Fibroblast of skin of right quadriceps (primary cell): ENCODE results near the gene LRRC61.
"Not testable (repeated sequence)": the region's sequence is repeated elsewhere in the genome, so short reads cannot be mapped to it uniquely, and the experiment has no call there.

Source experiments
- DNase-seq: peaks from one replicate; pipeline ENCODE4 v3.0.0-alpha.2; 2013

LRRC61 gene

DNA sequence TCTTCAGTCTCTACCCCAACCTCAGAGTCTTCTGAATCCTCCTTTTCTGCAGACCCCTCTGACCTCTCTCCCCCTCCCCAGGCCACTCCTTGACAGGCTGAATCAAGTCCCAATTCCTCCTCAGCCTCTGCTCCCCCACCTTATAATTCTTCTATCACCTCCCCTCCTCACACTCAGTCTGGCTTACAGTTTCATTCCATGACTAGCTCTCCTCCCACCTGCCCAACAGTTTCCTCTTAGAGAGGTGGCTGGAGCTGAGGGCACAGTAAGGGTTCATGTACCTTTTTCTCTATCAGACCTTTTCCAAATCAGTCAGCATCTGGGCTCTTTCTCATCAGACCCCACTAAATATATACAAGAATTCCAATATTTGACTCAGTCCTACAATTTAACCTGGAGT is 14.6 kb upstream of the LRRC61 start:
- no peak for DNase-seq

GRCh38 chr7:150311146-150311545 is 12.0 kb upstream of the LRRC61 start:
- no peak for DNase-seq

DNA sequence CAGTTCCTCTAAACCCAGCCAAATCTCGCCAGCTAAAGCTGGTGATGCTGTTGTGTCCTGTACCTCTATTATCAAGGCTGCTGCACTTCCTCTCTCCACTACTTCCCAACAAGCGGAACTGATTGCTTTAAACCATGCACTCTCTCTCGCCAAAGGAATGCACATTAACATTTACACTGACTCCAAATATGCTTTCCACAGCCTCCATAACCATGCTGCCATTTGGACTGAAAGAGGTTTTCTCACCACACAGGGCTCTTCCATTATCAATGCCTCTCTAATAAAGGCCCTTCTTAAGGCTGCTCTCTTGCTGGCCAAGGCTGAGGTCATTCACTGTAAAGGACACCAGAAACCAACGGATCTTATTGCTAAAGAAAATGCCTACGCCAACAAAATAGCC is 11.4 kb upstream of the LRRC61 start:
- DNase-seq, result no peak

DNA sequence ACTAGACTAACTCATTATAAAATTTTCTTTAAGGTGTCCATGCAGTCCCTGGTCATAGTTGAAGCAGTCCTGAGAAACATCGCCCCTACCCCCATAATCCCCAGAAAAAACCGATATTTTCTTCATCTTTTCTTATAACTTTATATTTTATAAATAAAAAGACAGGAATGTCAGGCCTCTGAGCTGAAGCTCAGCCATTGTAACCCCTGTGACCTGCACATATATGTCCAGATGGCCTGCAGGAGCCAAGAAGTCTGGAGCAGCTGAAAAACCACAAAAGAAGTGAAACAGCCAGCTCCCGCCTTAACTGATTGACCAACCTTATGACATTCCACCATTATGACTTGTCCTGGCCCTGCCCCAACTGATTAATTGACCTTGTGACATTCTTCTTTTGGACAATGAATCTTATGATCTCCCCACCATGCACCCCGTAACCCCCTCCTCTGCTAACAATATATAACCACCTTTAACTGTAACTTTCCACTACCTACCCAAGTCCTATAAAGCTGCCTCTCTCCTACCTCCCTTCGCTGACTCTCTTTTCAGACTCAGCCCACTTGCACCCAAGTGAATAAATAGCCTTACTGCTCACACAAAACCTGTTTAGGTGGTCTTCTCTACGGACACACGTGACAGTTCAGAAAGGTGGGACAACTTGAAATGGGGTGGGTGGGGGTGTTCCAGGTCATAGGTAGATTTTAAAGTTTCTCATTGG is 10.3 kb upstream of the LRRC61 start:
- not testable (repeated sequence) for DNase-seq

- no peak for DNase-seq
These were observed 9.8 kb upstream of the LRRC61 start for GRCh38 chr7:150313367-150313809.

DNA sequence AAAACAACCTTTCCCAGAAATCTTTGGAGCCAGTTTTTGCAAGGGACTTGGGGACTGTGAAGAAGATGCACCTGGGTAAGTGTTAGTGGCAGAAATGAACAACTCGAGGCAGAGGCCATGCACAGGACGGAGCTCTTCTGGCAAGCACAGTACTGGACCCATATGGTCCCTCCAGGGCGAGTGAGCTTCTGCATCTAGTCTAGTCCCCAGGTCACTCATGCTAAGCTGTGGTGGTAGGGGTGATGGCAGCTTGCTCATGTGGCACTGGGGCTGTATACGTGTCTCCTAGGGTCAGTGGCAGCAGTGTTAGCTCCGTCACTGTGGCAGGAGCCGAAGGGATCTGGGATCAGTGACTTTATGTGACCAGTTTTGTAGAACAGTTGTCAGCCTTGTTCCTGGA is 9.3 kb upstream of the LRRC61 start:
- DNase-seq, result no peak

DNA sequence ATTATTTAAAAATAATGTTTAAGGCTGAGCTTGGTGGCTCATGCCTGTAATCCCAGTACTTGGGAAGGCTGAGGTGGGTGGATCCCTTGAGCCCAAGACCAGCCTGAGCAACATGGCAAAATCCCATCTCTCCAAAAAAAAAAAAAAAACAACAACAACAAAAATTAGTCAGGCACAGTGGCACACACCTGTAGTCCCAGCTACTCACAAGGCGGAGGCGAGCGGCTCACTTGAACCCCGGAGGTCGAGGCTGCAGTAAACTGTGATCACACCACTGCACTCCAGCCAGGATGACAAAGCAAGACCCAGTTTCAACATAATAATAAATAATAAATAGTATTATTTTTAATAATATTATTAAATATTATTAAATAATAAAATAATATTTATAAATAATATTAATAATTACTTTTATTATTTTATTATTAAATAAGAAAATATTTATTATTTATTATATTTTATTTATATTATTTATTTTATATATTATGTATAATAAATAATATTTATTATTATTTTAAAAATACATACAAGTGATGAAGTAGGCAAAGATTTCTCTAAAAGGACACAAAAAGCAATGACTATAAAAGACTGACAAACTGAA is 8.4 kb upstream of the LRRC61 start:
- no peak for DNase-seq

DNA sequence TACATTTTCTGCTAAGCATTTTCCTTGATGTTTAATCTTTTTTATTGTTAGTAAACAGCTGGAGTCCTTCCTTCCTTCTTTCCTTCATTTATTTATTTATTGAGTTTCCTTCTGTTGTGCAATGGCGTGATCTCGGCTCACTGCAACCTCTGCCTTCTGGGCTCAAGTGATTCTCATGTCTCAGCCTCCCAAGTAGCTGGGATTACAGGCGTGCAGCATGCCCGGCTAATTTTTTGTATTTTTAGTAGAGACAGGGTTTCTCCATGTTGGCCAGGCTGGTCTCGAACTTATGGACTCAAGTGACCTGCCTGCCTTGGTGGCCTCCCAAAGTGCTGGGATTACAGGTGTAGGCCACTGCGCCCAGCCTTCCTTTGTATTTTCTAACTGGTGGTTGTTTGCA is 6.2 kb upstream of the LRRC61 start:
- DNase-seq, result not testable (repeated sequence)

GRCh38 chr7:150317748-150318444 is 5.3 kb upstream of the LRRC61 start:
- DNase-seq, result peak; percentile 20

DNA sequence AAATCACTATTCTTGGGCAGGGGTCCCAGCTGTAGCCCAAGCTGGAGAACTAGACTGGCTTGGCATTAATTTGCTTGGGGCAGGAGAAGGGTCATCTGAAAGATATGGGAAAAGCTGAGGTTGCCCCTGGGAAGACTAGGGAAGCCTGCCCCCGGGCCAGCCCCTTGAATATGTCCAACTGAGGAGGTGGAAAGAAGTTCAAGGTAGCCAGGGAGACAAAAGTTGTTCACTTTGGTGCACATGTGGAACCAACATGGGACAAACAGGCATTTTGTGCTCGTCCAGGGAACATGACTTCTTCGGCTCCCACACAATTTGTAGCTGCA is 1.4 kb upstream of the LRRC61 start:
- no peak for DNase-seq

GRCh38 chr7:150322114-150322832 is 882 bp upstream of the LRRC61 start:
- DNase-seq, result no peak

GRCh38 chr7:150323682-150324372 is 672 bp downstream of the LRRC61 start:
- DNase-seq, result no peak

GRCh38 chr7:150324373-150324961 is 1.3 kb downstream of the LRRC61 start:
- DNase-seq, result no peak

DNA sequence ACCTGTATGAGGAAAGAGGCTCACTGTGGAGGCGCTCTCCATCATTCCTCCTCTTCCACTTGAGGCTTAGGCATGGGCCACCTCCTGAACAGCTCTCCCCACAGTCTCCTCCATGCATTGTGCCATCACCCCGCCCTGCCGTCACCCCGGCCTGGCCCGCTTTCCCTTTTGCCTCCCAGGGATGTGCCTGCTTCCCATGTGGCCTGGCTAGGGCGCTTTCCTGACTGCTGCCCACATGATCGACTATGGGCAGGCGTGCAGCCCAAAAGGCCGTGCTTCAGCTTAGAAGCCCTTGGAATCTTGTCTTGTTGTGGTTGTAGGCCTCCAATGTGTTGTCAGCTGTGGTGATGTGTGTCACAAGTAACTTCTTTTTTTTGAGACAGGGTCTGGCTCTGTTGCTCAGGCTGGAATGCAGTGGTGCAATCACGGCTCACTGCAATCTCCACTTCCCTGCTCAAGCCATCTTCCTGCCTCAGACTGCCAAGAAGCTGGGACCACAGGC is 2.0 kb downstream of the LRRC61 start:
- peak; percentile 17 for DNase-seq

DNA sequence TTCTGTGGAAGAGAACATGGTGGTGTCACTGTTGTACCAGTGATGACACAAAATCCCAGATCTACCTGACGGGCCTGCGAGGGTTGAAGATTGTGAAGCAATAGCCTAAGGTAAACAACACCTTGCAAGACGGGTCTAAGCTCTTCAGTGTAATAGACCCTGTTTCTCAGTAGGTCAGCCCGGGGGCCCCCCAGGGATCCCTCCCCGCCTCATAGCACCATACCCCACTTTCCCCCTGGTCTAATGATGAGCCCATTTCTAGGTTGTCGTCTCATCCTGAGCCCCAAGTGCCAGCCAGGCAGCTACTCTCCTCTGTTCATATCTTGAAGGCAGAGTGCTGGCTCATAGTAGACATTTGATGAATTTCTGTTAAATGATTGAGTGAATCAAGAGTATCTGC is 2.7 kb downstream of the LRRC61 start:
- no peak for DNase-seq

GRCh38 chr7:150326657-150327268 is 3.6 kb downstream of the LRRC61 start:
- DNase-seq, result no peak

- DNase-seq, result no peak
These were observed 4.2 kb downstream of the LRRC61 start for GRCh38 chr7:150327308-150327707.

DNA sequence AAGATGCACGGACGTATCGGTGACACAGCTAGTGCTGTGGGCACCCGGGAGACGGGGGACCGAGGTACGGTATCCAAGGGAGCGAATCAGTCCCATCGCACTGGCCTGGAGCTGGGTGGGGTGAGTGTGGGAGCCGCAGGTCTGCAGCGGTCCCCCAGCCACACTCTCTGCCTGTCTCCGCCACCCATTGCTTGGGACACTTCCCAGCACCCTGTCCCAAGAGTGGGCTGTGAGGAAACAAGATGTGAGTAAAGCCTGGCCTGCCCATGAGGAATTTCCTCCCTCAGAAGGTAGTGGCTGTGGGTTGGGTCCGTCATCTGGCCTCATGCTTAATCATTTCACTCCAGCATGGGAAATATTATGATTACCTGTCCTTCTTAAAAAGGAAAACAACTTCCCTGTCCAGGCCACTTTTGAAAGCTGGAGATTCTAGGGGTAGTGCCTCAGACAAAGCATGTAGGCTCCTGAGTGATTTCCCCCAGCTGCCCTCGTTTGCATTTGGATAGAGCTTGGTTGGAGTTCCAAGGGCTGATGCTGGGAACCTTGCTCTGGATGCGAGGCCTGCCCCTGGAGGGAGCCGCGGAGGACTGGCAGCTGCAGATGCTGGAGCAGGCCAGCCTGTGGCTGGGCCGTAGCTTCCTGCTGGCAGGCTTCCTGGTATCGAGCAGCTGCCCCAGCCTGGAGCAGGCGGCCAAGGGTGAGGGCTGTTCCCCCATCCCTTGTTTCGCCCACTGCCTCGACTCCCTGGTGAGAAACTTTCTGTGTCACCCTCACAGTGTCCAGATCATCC is 6.4 kb downstream of the LRRC61 start:
- DNase-seq, result no peak

DNA sequence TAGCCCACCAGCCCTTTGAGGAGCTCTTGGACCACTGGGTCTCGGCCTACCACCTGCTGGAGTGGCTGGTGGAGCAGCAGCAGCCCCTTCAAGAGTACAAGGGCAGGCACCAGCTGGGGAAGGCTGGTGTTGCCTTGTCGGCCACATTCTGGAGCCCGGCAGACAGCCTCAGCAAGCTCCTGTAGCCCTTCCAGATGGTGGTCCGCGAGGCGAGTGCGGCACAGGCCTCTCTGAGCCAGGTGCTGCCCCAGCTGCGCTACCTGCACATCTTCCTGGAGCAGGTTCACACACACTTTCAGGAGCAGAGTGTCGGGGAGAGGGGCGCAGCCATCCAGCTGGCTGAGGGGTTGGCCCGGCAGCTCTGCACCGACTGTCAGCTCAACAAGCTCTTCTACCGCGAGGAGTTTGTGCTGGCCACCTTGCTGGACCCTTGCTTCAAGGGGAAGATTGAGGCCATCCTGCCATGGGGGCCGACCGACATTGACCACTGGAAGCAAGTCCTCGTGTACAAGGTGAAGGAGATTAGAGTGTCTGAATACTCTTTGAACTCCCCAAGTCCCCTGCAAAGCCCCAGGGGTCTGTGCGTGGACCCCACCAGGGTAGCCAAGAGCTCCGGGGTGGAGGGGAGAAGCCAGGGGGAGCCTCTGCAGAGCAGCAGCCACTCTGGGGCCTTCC is 7.2 kb downstream of the LRRC61 start:
- DNase-seq, result no peak

- DNase-seq, result no peak
These were observed 9.9 kb downstream of the LRRC61 start for GRCh38 chr7:150332852-150333635.
